Ishikawa (cell line): ENCODE measurements around the gene SLC6A11.

Experiments used
- CEBPB ChIP-seq: IDR thresholded peaks from 2 replicates; pipeline ENCODE4 v1.6.1; 2012
- CREB1 ChIP-seq: IDR thresholded peaks from 2 replicates; pipeline ENCODE4 v1.6.1; 2012; ENCODE audit warnings: low read depth
- EGR1 ChIP-seq: IDR thresholded peaks from 2 replicates; pipeline ENCODE4 v1.6.1; 2012
- EP300 ChIP-seq: IDR thresholded peaks from 2 replicates; pipeline ENCODE4 v1.6.1; 2012; ENCODE audit warnings: borderline replicate concordance
- FOXM1 ChIP-seq: IDR thresholded peaks from 2 replicates; pipeline ENCODE4 v1.6.1; 2012; ENCODE audit warnings: low read depth, borderline replicate concordance
- NFIC ChIP-seq: IDR thresholded peaks from 2 replicates; pipeline ENCODE4 v1.6.1; 2012
- RAD21 ChIP-seq: IDR thresholded peaks from 2 replicates; pipeline ENCODE4 v1.6.1; 2012; ENCODE audit warnings: low read depth
- REST ChIP-seq: IDR thresholded peaks from 2 replicates; pipeline ENCODE4 v1.6.1; 2012; ENCODE audit warnings: low read depth, mild to moderate bottlenecking
- TAF1 ChIP-seq: IDR thresholded peaks from 2 replicates; pipeline ENCODE4 v1.6.1; 2012; ENCODE audit warnings: low read depth, mild to moderate bottlenecking
- TCF12 ChIP-seq: IDR thresholded peaks from 2 replicates; pipeline ENCODE4 v1.6.1; 2012; ENCODE audit warnings: low read depth
- TEAD4 ChIP-seq: IDR thresholded peaks from 2 replicates; pipeline ENCODE4 v1.6.1; 2012
- USF1 ChIP-seq: IDR thresholded peaks from 2 replicates; pipeline ENCODE4 v1.6.1; 2012
- YY1 ChIP-seq: IDR thresholded peaks from 2 replicates; pipeline ENCODE4 v1.6.1; 2012; ENCODE audit warnings: low read depth
- ZBTB7A ChIP-seq: IDR thresholded peaks from 2 replicates; pipeline ENCODE4 v1.6.1; 2012; ENCODE audit warnings: low read depth
- TF ChIP-seq, protein P1 (sequence below): IDR thresholded peaks from 2 replicates; pipeline ENCODE4 v1.6.1; 2012

SLC6A11 gene

GRCh38 chr3:10846657-10846975 lies 30.6 kb downstream of the SLC6A11 start:
- no peak for TF ChIP-seq FOXM1
- TF ChIP-seq ZBTB7A = no peak
- TF ChIP-seq EP300 = no peak
- TF ChIP-seq REST = no peak
- TF ChIP-seq YY1 = no peak

- TF ChIP-seq, protein P1, sequence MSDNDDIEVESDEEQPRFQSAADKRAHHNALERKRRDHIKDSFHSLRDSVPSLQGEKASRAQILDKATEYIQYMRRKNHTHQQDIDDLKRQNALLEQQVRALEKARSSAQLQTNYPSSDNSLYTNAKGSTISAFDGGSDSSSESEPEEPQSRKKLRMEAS = no peak
- TF ChIP-seq YY1 (no peak), TAF1 (no peak), FOXM1 (no peak), CREB1 (no peak), EP300 (no peak), TCF12 (no peak), EGR1 (no peak), REST (no peak), NFIC (no peak), CEBPB (no peak), TEAD4 (no peak), ZBTB7A (no peak), RAD21 (no peak), USF1 (no peak)
These were observed 32.2 kb downstream of the SLC6A11 start for GRCh38 chr3:10848261-10848660.

DNA sequence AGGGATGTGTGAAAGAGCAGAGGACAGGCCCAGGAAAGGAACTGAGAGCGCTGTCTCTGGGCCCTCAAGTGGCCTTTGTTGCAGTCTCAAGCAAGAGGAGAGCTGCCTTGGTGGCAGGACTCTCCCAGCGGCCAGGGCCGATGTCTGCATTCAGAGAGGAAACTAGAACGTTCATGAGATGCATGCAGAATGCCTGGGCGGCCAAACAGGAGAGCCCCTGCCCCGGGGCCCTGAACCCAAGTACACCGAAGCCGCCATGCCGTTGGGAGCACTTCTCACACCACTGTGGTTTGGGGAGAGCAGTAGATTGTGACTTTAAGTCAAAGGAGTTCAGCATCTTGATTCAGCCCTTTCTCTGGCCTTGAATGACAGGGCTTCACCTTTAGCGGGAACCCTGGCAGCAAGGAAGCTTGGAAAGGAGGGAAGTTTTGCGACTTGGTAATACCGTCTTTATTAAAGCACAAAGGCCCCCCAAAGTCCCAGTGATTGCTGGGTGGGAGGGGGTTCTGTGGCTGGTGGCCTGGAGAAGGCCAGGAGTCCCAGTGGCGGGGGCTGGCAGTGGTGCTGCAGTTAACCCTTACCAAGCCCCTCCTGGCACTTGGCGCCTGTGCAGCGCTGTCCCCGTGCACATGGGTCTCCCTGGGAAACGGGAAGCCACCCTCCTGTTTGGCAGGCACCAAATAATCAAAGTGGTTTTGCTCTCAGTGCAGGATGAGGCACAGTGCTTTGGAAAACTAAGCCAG lies 36.2 kb downstream of the SLC6A11 start:
- TF ChIP-seq, protein P1 = no peak
- no peak for TF ChIP-seq TEAD4
- TF ChIP-seq CREB1 = no peak
- TF ChIP-seq CEBPB = no peak
- no peak for TF ChIP-seq EP300
- TF ChIP-seq ZBTB7A = no peak
- no peak for TF ChIP-seq TAF1
- no peak for TF ChIP-seq REST
- TF ChIP-seq RAD21 = no peak
- TF ChIP-seq TCF12 = no peak
- TF ChIP-seq FOXM1 = no peak
- TF ChIP-seq NFIC = no peak
- TF ChIP-seq EGR1 = no peak
- no peak for TF ChIP-seq YY1
- TF ChIP-seq USF1 = no peak

DNA sequence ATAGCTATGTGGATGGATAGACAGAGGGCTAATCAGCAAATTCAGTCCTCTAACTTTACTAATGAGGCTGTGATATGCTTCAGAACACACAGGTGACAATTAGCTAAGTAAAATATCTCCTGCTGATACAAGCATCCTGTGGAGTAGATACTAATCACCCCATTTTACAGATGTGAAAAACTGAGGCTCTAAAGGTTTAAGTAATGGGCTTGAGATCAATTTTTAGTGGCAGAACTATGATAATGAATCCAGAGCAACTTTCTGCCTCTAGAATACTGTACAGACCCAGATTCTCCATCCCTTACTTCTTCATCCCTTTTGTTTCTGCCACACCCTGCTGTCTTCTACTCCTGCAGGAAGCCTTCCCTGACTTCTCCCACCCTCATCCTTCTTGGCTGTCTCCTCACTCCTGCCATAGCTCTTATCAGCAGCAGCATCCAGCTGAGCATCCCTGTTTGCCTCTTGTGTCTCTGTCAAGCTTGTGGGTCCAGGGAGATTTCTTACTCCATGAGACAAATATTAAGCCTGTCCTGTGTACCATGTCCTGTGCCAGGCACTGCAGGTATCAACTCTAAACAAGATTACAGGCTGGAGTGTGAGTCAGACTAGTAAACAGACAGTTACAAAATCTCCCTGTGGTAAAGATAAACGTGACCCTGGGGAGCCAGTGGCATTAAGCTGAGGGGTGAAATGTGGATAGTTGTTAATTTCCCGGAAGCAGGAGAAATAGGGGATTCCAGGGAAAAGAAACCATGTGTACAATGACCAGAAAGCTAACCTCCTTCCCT lies 39.2 kb downstream of the SLC6A11 start:
- TF ChIP-seq YY1 (no peak), RAD21 (no peak), EGR1 (no peak)
